Measurements from ENCODE around the gene TTC28. TPM values are rescaled to one million over a fixed set of nuclear protein-coding genes. Genes with fewer than 3 reads are reported as not detected.

TTC28 gene
- total and polyA plus RNA-seq, 2 donors (not counting 3 experiments of a cell fraction or from before 2014, with no cell fraction given), result 16.5 to 51.1 TPM

GRCh38 chr22:28438183-28438768 is 241.4 kb downstream of the TTC28 start:
- Histone ChIP-seq H3K27ac (ENCODE audit: insufficient read depth, low read depth, low read length) (no peak overlapping the region), H3K9me1 (replicated peaks; ENCODE audit: control insufficient read depth, extremely low read depth, insufficient read depth, low read length) (no peaks in the 10 kb centered on the region), H3K27me3 (ENCODE audit: control insufficient read depth in 2 of 2, insufficient read depth in 2 of 2, low read length in 2 of 2) (no peaks in the 10 kb centered on the region), H3K9me3 (replicated peaks; ENCODE audit: control insufficient read depth, insufficient read depth, low read length) (no peaks in the 10 kb centered on the region), H3K4me2 (ENCODE audit: insufficient read depth, low read length) (no peak overlapping the region), H4K20me1 (replicated peaks; ENCODE audit: control insufficient read depth, extremely low read depth, insufficient read depth, low read length) (peaks cover 3% of the 10 kb centered on the region), H3K9ac (replicated peaks; ENCODE audit: extremely low read depth, insufficient read depth, low read length) (no peak overlapping the region), H2AFZ (ENCODE audit: low read depth, low read length) (no peak overlapping the region), H3K79me2 (ENCODE audit: control insufficient read depth, insufficient read depth, low read length) (no peaks in the 10 kb centered on the region), H3K4me3 (replicated peaks in 1 of 3; ENCODE audit: insufficient read depth in 1 of 3, low read depth in 1 of 3, low read length in 3 of 3) (no peak overlapping the region), H3K36me3 (ENCODE audit: control insufficient read depth in 2 of 2, extremely low read depth in 1 of 2, insufficient read depth in 2 of 2, low read length in 2 of 2) (no peaks in the 10 kb centered on the region), H3K4me1 (ENCODE audit: control insufficient read depth, extremely low read depth, insufficient read depth, low read length) (peaks cover 19% of the 10 kb centered on the region)
- DNase-seq (ENCODE audit: low read depth, low spot score), result no peak
- no peak for TF ChIP-seq CTCF (IDR thresholded peaks at IDR 0.05; ENCODE audit: extremely low read depth in 1 of 2, insufficient read depth in 1 of 2, low read depth in 1 of 2, low read length in 2 of 2)
- TF ChIP-seq EZH2 (IDR thresholded peaks at IDR 0.05; ENCODE audit: borderline replicate concordance, low read depth, low read length, severe bottlenecking), result no peak
- no peak for TF ChIP-seq GATA2 (IDR thresholded peaks at IDR 0.05; ENCODE audit: insufficient read depth, insufficient read length, low read depth, low read length)
- TF ChIP-seq MAX (IDR thresholded peaks at IDR 0.05; ENCODE audit: insufficient read depth, insufficient read length), result no peak
- no peak for TF ChIP-seq FOS (IDR thresholded peaks at IDR 0.05; ENCODE audit: borderline replicate concordance, insufficient read depth, low read length)
- no peak for TF ChIP-seq JUN (IDR thresholded peaks at IDR 0.05; ENCODE audit: borderline replicate concordance, insufficient read depth, insufficient read length, low read depth)
- TF ChIP-seq POLR2A (IDR thresholded peaks at IDR 0.05; ENCODE audit: low read depth, low read length), result no peak
- no peak for TF ChIP-seq MYC (IDR thresholded peaks at IDR 0.05; ENCODE audit: low read depth, low read length)
- no peak for TF ChIP-seq POLR2AphosphoS5 (IDR thresholded peaks at IDR 0.05; ENCODE audit: insufficient read depth, low read depth, low read length)
- no peak for FAIRE-seq
- ChIA-PET CTCF (interaction anchor here (0.9 to 1.0 kb wide), 2 partner anchors 379 to 418 kb away, joined by 3 read pairs; no protein-coding TSS in a partner anchor), POLR2A (no interaction called here)
- no TSS peak for BruUV-seq (replicated peaks)
- dilution Hi-C loops (cut with MboI; ENCODE audit: extremely low pct_ligation_motif_present, low sequenced_read_pairs) (no loop called here), intact Hi-C loops (cut with micrococcal nuclease) (loop anchor here (10.0 kb wide), 1 partner anchor 153 kb away; no protein-coding TSS in a partner anchor)

Measured in endothelial cell of umbilical vein (primary cell).